Tibial nerve (tissue), 3 donors: ENCODE data around the gene LRRC14B.

Source experiments
- CTCF ChIP-seq, 5 experiments: fragments of 200-600 bp in 3 of 5; fragments of 450-650 bp in 2 of 5; sonication (generic) in 3 of 5; IDR thresholded peaks; one replicate each; pipeline ENCODE4 v1.5.1; 2016 to 2019; ENCODE audit warnings: antibody characterized with exemption in 5 of 5, mild to moderate bottlenecking in 3 of 5, moderate library complexity in 2 of 5
- POLR2A ChIP-seq, 2 donors: fragments of 450-650 bp; IDR thresholded peaks; one replicate each; pipeline ENCODE4 v1.6.1; 2017; ENCODE audit warnings: antibody characterized with exemption in 2 of 2, mild to moderate bottlenecking in 2 of 2, moderate library complexity in 2 of 2

- TF ChIP-seq POLR2A (IDR thresholded peaks at IDR 0.05) (no peak), CTCF (IDR thresholded peaks at IDR 0.05) (no peak)
Observed at GRCh38 chr5:192691-192969, 1.3 kb downstream of the LRRC14B start.
